GM23248 (cell line): ENCODE measurements around the gene MOB2. TPM values are rescaled to one million over a fixed set of nuclear protein-coding genes. Genes with fewer than 3 reads are reported as not detected.

ENCODE experiments used
- DNase-seq: peaks from one replicate; pipeline ENCODE4 v3.0.0-alpha.2; 2015
- H2AFZ ChIP-seq: fragments of 200-600 bp; sonication (generic); 2 replicates; pipeline ENCODE4 v1.6.1; 2016; ENCODE audit warnings: antibody characterized with exemption
- H3F3A ChIP-seq: fragments of 200-600 bp; sonication (generic); 2 replicates; pipeline ENCODE4 v1.6.1; 2016; ENCODE audit warnings: mild to moderate bottlenecking, antibody characterized with exemption, mixed run types; ENCODE audit not compliant: insufficient read depth
- H3K27ac ChIP-seq: fragments of 200-600 bp; sonication (generic); 2 replicates; pipeline ENCODE4 v1.5.1; 2016; ENCODE audit warnings: mild to moderate bottlenecking
- H3K27me3 ChIP-seq: fragments of 200-600 bp; sonication (generic); replicated peaks from 2 replicates; pipeline ENCODE4 v1.6.1; 2016; ENCODE audit warnings: mild to moderate bottlenecking; ENCODE audit not compliant: insufficient read depth
- H3K36me3 ChIP-seq: fragments of 200-600 bp; sonication (generic); 2 replicates; pipeline ENCODE4 v1.6.1; 2016; ENCODE audit warnings: low read depth, mild to moderate bottlenecking
- H3K4me1 ChIP-seq: fragments of 200-600 bp; sonication (generic); 2 replicates; pipeline ENCODE4 v1.6.1; 2016; ENCODE audit warnings: mild to moderate bottlenecking; ENCODE audit not compliant: insufficient read depth
- H3K4me2 ChIP-seq: fragments of 200-600 bp; sonication (generic); one replicate; pipeline ENCODE4 v1.6.1; 2016; ENCODE audit warnings: mild to moderate bottlenecking; ENCODE audit not compliant: unreplicated experiment
- H3K4me3 ChIP-seq: fragments of 200-600 bp; sonication (generic); 2 replicates; pipeline ENCODE4 v1.5.1; 2016; ENCODE audit warnings: mild to moderate bottlenecking
- H3K79me2 ChIP-seq: fragments of 200-600 bp; sonication (generic); 2 replicates; pipeline ENCODE4 v1.6.1; 2016; ENCODE audit warnings: mild to moderate bottlenecking; ENCODE audit not compliant: insufficient read depth
- H3K9ac ChIP-seq: fragments of 200-600 bp; sonication (generic); 2 replicates; pipeline ENCODE4 v1.6.1; 2016; ENCODE audit warnings: mild to moderate bottlenecking
- H3K9me2 ChIP-seq: fragments of 200-600 bp; sonication (generic); 2 replicates; pipeline ENCODE4 v1.6.1; 2016; ENCODE audit warnings: mixed run types, mild to moderate bottlenecking, moderate library complexity; ENCODE audit not compliant: insufficient read depth
- H3K9me3 ChIP-seq: fragments of 200-600 bp; sonication (generic); one replicate; pipeline ENCODE4 v1.6.1; 2017; ENCODE audit warnings: low read depth
- H4K20me1 ChIP-seq: fragments of 200-600 bp; sonication (generic); 2 replicates; pipeline ENCODE4 v1.6.0; 2016; ENCODE audit not compliant: insufficient read depth
- EZH2 ChIP-seq: fragments of 200-600 bp; sonication (generic); IDR thresholded peaks from 2 replicates; pipeline ENCODE4 v1.6.1; 2018; ENCODE audit warnings: antibody characterized with exemption, mild to moderate bottlenecking; ENCODE audit not compliant: insufficient read depth, poor library complexity, severe bottlenecking
- EZH2phosphoT487 ChIP-seq: fragments of 200-600 bp; sonication (generic); IDR thresholded peaks from 2 replicates; pipeline ENCODE4 v1.6.1; 2018; ENCODE audit warnings: antibody characterized with exemption, moderate library complexity, mild to moderate bottlenecking, low read depth; ENCODE audit not compliant: insufficient read depth
- WGBS, 2 experiments: methylation state at CpG; one replicate each; pipeline ENCODE4 v1.1.6; 2015 to 2017; ENCODE audit warnings: low lambda C conversion rate in 2 of 2, low coverage in 1 of 2; ENCODE audit errors: missing lambda C conversion rate in 2 of 2; 5-methylcytosine and 5-hydroxymethylcytosine counted together
- in situ Hi-C: fragments of 300-500 bp; cut with MboI; formaldehyde crosslinking; loops from 2 replicates; pipeline ENCODE4 v1.15.0; 2020
- polyA plus RNA-seq: library from polyadenylated mRNA; unstranded; fragments of >200 nt; fragmentation: Nextera tagmentation; extraction: Ambion mirVana; gene quantifications from 2 replicates; pipeline ENCODE4 v1.2.1, GENCODE V29; 2016
- total RNA-seq: library from RNA; depleted of rRNA; stranded (reverse); fragments of >200 nt; shearing (Covaris generic); gene quantifications from 2 replicates; pipeline ENCODE4 v1.2.3, GENCODE V29; 2014

Gene MOB2
- total and polyA plus RNA-seq, 2 experiments from 2014 or later: 28.8 to 29.3 TPM

DNA sequence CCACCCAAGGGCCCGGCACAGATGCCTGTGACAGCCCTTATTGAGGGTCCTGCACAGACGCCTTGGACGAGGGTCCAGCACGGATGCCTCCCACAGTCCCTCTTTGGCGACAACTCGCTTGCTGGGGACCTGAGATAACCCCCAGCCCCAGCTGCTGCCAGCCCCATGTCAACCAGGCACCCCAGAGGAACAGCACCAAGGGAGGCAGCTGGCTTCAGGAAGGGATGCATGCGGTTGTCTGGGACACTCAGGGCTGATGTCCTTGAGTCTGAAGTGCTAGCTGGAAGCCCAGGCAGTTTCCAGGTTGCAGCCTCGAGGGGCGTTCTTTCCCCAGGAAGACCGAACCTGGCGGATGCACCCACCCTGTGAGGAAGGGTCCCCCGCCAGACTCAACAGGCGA is 33.8 kb downstream of the MOB2 start:
- Histone ChIP-seq H3K79me2 (no peaks in the 10 kb centered on the region), H4K20me1 (no peaks in the 10 kb centered on the region), H3K27ac (no peak overlapping the region), H3K9me3 (no peaks in the 10 kb centered on the region), H3K36me3 (no peaks in the 10 kb centered on the region), H3K9ac (no peak overlapping the region), H3F3A (no peaks in the 10 kb centered on the region), H3K4me2 (no peak overlapping the region), H3K9me2 (no peaks in the 10 kb centered on the region), H3K27me3 (no peaks in the 10 kb centered on the region), H3K4me1 (no peaks in the 10 kb centered on the region), H3K4me3 (no peak overlapping the region), H2AFZ (no peak overlapping the region)
- DNase-seq: no peak
- 37 to 41% methylated on average over 13 of the region's 13 CpGs for WGBS, 2 experiments
- in situ Hi-C loops: no loop called here
- TF ChIP-seq EZH2phosphoT487 (no peak), EZH2 (no peak)

DNA sequence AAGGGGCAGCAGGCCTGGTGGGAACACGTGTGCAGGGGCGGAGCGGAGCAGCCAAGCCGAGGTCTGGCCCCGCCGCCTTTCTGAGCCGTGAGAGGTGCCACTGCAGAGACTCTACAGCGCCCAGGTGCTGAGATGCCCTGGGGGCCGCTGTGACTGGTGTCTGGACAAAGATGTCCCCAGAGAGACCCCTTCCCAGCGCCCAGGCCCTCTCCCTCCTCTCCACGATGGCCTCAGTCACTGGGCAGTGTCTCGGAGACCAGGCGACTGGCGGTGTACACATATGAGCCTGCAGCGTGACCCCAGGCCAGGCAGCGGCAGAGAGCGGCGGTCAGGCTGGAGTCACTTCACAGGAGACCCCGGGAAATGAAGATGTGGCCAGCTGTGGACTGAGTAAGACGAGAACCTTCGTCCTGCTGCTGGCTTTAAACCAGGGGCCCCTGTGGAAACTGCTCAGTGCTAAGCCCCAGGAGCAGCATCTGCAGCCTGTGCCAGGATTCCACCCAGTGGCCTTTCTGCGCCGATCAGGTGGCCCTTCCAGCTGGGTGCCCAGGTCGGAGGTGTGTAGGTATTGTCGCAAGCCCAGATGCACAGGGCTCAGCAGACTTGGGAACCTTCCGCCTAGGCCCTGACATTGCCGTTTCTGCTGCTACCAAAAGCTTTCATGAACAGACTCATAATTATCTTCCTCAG is 34.7 kb downstream of the MOB2 start:
- H3K4me3 ChIP-seq: no peak overlapping the region
- H3K27ac ChIP-seq: no peak overlapping the region
- no peaks in the 10 kb centered on the region for H4K20me1 ChIP-seq
- no peak for TF ChIP-seq EZH2phosphoT487
- TF ChIP-seq EZH2: no peak
- no peaks in the 10 kb centered on the region for H3K27me3 ChIP-seq
- H3K9me2 ChIP-seq: no peaks in the 10 kb centered on the region
- no peak for DNase-seq
- no peaks in the 10 kb centered on the region for H3K4me1 ChIP-seq
- WGBS, 2 experiments: 73 to 74% methylated on average over 27 of the region's 27 CpGs
- H3F3A ChIP-seq: no peaks in the 10 kb centered on the region
- no peak overlapping the region for H2AFZ ChIP-seq
- H3K4me2 ChIP-seq: no peak overlapping the region
- no peaks in the 10 kb centered on the region for H3K79me2 ChIP-seq
- no peak overlapping the region for H3K9ac ChIP-seq
- H3K36me3 ChIP-seq: no peaks in the 10 kb centered on the region
- no peaks in the 10 kb centered on the region for H3K9me3 ChIP-seq
- in situ Hi-C loops: no loop called here

DNA sequence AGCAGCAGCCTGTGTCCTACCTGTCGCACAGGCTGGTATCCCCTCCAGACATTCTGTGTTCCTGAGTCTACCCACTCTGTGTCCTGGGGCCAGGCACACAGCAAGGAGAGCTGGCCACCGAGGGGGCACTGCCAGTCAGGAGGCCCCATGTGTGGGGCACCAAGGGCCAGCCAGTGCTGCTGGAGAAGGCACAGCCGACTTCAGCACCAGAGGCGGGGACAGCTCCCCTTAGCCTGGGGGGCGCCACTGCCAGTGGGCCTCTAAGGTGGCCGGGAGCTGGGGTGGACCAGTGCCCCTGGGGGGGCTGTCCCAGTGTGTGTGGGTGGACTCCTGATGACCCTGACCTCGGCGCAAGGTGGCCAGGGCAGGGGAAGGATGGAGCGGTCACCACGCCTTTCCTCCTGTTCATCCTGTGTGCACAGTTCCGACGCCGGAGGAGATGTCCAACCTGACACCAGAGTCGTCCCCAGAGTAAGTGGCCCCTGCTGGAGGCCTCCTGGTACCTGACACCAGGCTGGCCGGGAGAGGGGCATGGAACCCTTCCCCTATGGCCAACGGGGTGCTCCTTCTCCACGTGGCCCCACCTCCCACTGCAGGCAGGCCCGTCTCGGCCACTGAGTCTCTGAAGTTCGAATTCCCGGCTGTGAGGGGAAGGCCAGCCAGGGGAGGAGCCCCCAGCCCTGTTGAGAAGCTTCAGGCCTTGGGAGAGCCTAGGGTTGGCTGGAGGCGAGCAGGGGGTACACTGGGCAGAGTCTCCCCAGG is 35.4 kb downstream of the MOB2 start:
- Histone ChIP-seq H3K9me2 (no peaks in the 10 kb centered on the region), H3K9ac (no peak overlapping the region), H3K36me3 (no peaks in the 10 kb centered on the region), H4K20me1 (no peaks in the 10 kb centered on the region), H2AFZ (no peak overlapping the region), H3K27ac (no peak overlapping the region), H3K79me2 (no peaks in the 10 kb centered on the region), H3K4me2 (no peak overlapping the region), H3K4me1 (no peaks in the 10 kb centered on the region), H3F3A (no peaks in the 10 kb centered on the region), H3K9me3 (no peaks in the 10 kb centered on the region), H3K4me3 (no peak overlapping the region), H3K27me3 (no peaks in the 10 kb centered on the region)
- 66 to 72% methylated on average over 21 of the region's 22 CpGs for WGBS, 2 experiments
- TF ChIP-seq EZH2 (no peak), EZH2phosphoT487 (no peak)
- in situ Hi-C loops: no loop called here
- DNase-seq: no peak

DNA sequence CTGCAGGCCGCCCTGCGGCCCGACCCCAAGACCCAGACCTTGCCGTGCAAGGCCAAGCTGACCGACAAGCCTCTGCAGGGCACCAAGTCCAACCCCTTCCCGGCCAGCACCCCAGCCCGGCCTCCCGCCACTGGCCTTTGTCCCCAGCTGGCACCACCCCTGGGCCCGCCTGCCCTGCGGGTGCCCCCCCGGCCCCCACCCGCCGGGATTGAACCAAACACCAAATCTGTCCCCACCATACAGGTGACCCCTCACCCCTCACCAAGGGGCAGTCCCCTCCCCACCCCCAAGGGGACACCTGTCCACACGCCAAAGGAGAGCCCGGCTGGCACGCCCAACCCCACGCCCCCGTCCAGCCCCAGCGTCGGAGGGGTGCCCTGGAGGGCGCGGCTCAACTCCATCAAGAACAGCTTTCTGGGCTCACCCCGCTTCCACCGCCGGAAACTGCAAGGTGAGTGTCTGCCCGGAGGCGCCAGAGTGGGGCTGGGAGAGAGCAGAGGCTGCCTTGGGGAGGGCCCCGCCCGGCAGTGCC is 36.2 kb downstream of the MOB2 start:
- H3K36me3 ChIP-seq: no peaks in the 10 kb centered on the region
- no peaks in the 10 kb centered on the region for H4K20me1 ChIP-seq
- WGBS, 2 experiments: 70 to 76% methylated on average over 20 to 27 of the region's 29 CpGs
- no peak overlapping the region for H3K27ac ChIP-seq
- H3K4me2 ChIP-seq: no peak overlapping the region
- H3K27me3 ChIP-seq: no peaks in the 10 kb centered on the region
- H3K4me3 ChIP-seq: no peak overlapping the region
- H3K9me2 ChIP-seq: no peaks in the 10 kb centered on the region
- DNase-seq: no peak
- no peak overlapping the region for H3K9ac ChIP-seq
- H3K9me3 ChIP-seq: no peaks in the 10 kb centered on the region
- no peak overlapping the region for H2AFZ ChIP-seq
- no peaks in the 10 kb centered on the region for H3F3A ChIP-seq
- H3K4me1 ChIP-seq: no peaks in the 10 kb centered on the region
- H3K79me2 ChIP-seq: no peaks in the 10 kb centered on the region
- TF ChIP-seq EZH2 (no peak), EZH2phosphoT487 (no peak)
- in situ Hi-C loops: no loop called here
